Endothelial cell of umbilical vein (primary cell): Measurements from ENCODE around the gene ATG7. TPM values are rescaled to one million over a fixed set of nuclear protein-coding genes. Genes with fewer than 3 reads are reported as not detected.

Experiments
- BruUV-seq: library from RNA; stranded (reverse); fragments of 400-500 nt; replicated peaks from 2 replicates; lab custom pipeline; 2021; lab: Mats Ljungman, UMichigan
- CTCF ChIA-PET: fragments of 300-600, 350-600 bp; sonication (Branson Sonifier 250); formaldehyde crosslinking; loops from one replicate; lab custom pipeline; 2021; ENCODE audit warnings: antibody characterized with exemption, inconsistent platforms; lab: Charles Lee
- POLR2A ChIA-PET: fragments of 300-600, 350-600 bp; sonication (Branson Sonifier 250); formaldehyde crosslinking; loops from one replicate; lab custom pipeline; 2021; ENCODE audit warnings: antibody characterized with exemption, inconsistent platforms; lab: Charles Lee
- DNase-seq: peaks from one replicate; pipeline ENCODE4 v3.0.0-alpha.2; 2011; ENCODE audit warnings: low read depth, low spot score
- FAIRE-seq: peaks from 2 replicates; lab custom pipeline; 2011; peaks lifted over from hg19 to GRCh38; lab: Jason Lieb, UNC
- H2AFZ ChIP-seq: 2 replicates; pipeline ENCODE4 v1.6.0; 2012; ENCODE audit warnings: low read depth, low read length, control low read depth, inconsistent platforms
- H3K27ac ChIP-seq: 2 replicates; pipeline ENCODE4 v1.5.1; 2011; ENCODE audit warnings: low read depth, mild to moderate bottlenecking, control low read depth, low read length, moderate library complexity; ENCODE audit not compliant: insufficient read depth
- H3K27me3 ChIP-seq, 2 experiments: 2 replicates each; pipeline versions ENCODE4 v1.6.0 to v1.6.1; 2011; ENCODE audit warnings: low read length in 2 of 2, mixed read lengths in 1 of 2; ENCODE audit not compliant: control insufficient read depth in 2 of 2, insufficient read depth in 2 of 2
- H3K36me3 ChIP-seq, 2 experiments: 2 replicates in 1 of 2; 3 replicates in 1 of 2; pipeline ENCODE4 v1.5.1; 2011; ENCODE audit warnings: low read length in 2 of 2, mild to moderate bottlenecking in 1 of 2, moderate library complexity in 1 of 2; ENCODE audit not compliant: control insufficient read depth in 2 of 2, insufficient read depth in 2 of 2; ENCODE audit errors: extremely low read depth in 1 of 2
- H3K4me1 ChIP-seq: 3 replicates; pipeline ENCODE4 v1.5.1; 2011; ENCODE audit warnings: mild to moderate bottlenecking, low read length; ENCODE audit not compliant: control insufficient read depth, insufficient read depth; ENCODE audit errors: extremely low read depth
- H3K4me2 ChIP-seq: 2 replicates; pipeline ENCODE4 v1.6.1; 2011; ENCODE audit warnings: low read length, control low read depth, mixed read lengths; ENCODE audit not compliant: insufficient read depth
- H3K4me3 ChIP-seq, 3 experiments: fragments of 200-600 bp in 1 of 3; sonication (generic), shearing (Covaris generic) in 1 of 3; replicated peaks in 1 of 3; 2 replicates each; pipeline ENCODE4 v1.5.1; 2011 to 2016; ENCODE audit warnings: control low read depth in 3 of 3, low read length in 3 of 3, mild to moderate bottlenecking in 2 of 3, inconsistent platforms in 1 of 3, low read depth in 1 of 3, moderate library complexity in 1 of 3; ENCODE audit not compliant: insufficient read depth in 1 of 3
- H3K79me2 ChIP-seq: 2 replicates; pipeline ENCODE4 v1.6.0; 2012; ENCODE audit warnings: low read length, inconsistent platforms; ENCODE audit not compliant: control insufficient read depth, insufficient read depth
- H3K9ac ChIP-seq: replicated peaks from 2 replicates; pipeline ENCODE3; 2011; ENCODE audit warnings: low read length, control low read depth; ENCODE audit not compliant: insufficient read depth; ENCODE audit errors: extremely low read depth
- H3K9me1 ChIP-seq: replicated peaks from 3 replicates; pipeline ENCODE4 v1.6.0; 2011; ENCODE audit warnings: mild to moderate bottlenecking, low read length; ENCODE audit not compliant: control insufficient read depth, insufficient read depth; ENCODE audit errors: extremely low read depth
- H3K9me3 ChIP-seq: replicated peaks from 2 replicates; pipeline ENCODE4 v1.5.1; 2012; ENCODE audit warnings: low read length, inconsistent platforms; ENCODE audit not compliant: control insufficient read depth, insufficient read depth
- H4K20me1 ChIP-seq: replicated peaks from 2 replicates; pipeline ENCODE3; 2011; ENCODE audit warnings: mild to moderate bottlenecking, low read length; ENCODE audit not compliant: control insufficient read depth, insufficient read depth; ENCODE audit errors: extremely low read depth
- CTCF ChIP-seq, 2 donors: IDR thresholded peaks; 1 replicate in 1 of 2; 2 replicates in 1 of 2; pipeline ENCODE4 v1.5.1; 2011; ENCODE audit warnings: low read length in 2 of 2, mild to moderate bottlenecking in 2 of 2, moderate library complexity in 2 of 2, control low read depth in 1 of 2, inconsistent platforms in 1 of 2, low read depth in 1 of 2; ENCODE audit not compliant: insufficient read depth in 1 of 2; ENCODE audit errors: extremely low read depth in 1 of 2
- EZH2 ChIP-seq: IDR thresholded peaks from 2 replicates; pipeline ENCODE4 v1.6.1; 2012; ENCODE audit warnings: borderline replicate concordance, low read depth, mild to moderate bottlenecking, moderate library complexity, low read length, inconsistent platforms; ENCODE audit not compliant: severe bottlenecking
- FOS ChIP-seq: IDR thresholded peaks from 2 replicates; pipeline ENCODE4 v1.6.1; 2011; ENCODE audit warnings: mild to moderate bottlenecking, low read length, moderate library complexity, borderline replicate concordance; ENCODE audit not compliant: insufficient read depth
- GATA2 ChIP-seq: IDR thresholded peaks from 2 replicates; pipeline ENCODE4 v1.7.0; 2011; ENCODE audit warnings: low read depth, mild to moderate bottlenecking, moderate library complexity, mixed read lengths, low read length; ENCODE audit not compliant: insufficient read length, insufficient read depth
- JUN ChIP-seq: IDR thresholded peaks from 2 replicates; pipeline ENCODE4 v1.6.1; 2011; ENCODE audit warnings: borderline replicate concordance, low read depth; ENCODE audit not compliant: insufficient read length, insufficient read depth
- MAX ChIP-seq: IDR thresholded peaks from 2 replicates; pipeline ENCODE4 v1.6.1; 2011; ENCODE audit not compliant: insufficient read depth, insufficient read length
- MYC ChIP-seq: IDR thresholded peaks from one replicate; pipeline ENCODE4 v1.6.1; 2011; ENCODE audit warnings: mild to moderate bottlenecking, low read depth, low read length
- POLR2A ChIP-seq: IDR thresholded peaks from 2 replicates; pipeline ENCODE4 v1.6.1; 2012; ENCODE audit warnings: low read depth, mild to moderate bottlenecking, control low read depth, low read length
- POLR2AphosphoS5 ChIP-seq: IDR thresholded peaks from 2 replicates; pipeline ENCODE4 v1.6.1; 2012; ENCODE audit warnings: low read depth, mild to moderate bottlenecking, control low read depth, low read length, moderate library complexity; ENCODE audit not compliant: insufficient read depth
- dilution Hi-C: fragments of 300-500 bp; cut with MboI; formaldehyde crosslinking; loops from one replicate; pipeline ENCODE4 v1.15.0; 2019; ENCODE audit warnings: low sequenced_read_pairs; ENCODE audit not compliant: extremely low pct_ligation_motif_present
- intact Hi-C: fragments of 100-400 bp; cut with micrococcal nuclease; formaldehyde crosslinking; loops from one replicate; pipeline ENCODE4 v1.10.0; 2022
- polyA plus RNA-seq, 4 experiments: library from polyadenylated mRNA; depleted of rRNA in 3 of 4; stranded (reverse) in 3 of 4; unstranded in 1 of 4; fragments of >200 nt; gene quantifications; 2 replicates each; pipeline versions ENCODE4 v1.2.1 to v1.2.3, GENCODE V29; 2011 to 2012; ENCODE audit warnings: missing spikeins in 1 of 4
- total RNA-seq: library from RNA; stranded (reverse); gene quantifications from 2 replicates; pipeline ENCODE4 v1.2.3, GENCODE V29; 2021

Gene ATG7
- total and polyA plus RNA-seq, 2 donors (not counting 3 experiments of a cell fraction or from before 2014, with no cell fraction given): 30.8 to 48.3 TPM

DNA sequence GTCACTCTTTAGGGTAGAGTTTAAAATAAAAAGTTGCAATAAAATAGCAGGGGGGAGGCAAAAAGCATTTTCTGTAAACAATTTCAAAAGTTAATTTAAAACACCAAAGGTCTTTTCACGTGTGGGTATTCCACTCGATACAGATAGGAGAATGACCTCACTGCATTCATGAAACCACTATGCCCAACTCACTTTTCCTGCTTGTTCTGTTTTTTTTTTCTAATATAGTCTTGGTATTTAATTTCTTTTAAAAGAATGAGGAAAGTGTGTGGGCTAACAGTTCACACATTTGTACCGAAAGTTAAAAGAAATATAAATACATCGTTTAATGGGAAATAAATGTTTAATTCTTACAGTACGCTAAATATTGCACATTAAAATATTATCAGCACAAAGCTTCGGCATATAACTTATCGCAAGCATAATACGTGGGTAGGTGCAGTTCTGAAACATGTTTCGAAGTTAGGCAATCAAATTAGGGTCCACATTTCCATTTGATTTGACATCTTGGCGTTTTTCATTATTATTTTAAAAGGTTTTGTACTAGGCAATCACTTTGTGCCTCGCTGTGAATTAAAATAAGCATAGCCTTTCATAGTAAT is 330.1 kb downstream of the ATG7 start:
- peak overlapping the region; percentile 64 for H3K27ac ChIP-seq
- no peaks in the 10 kb centered on the region for H3K27me3 ChIP-seq
- TF ChIP-seq CTCF (IDR thresholded peaks at IDR 0.05; ENCODE audit: extremely low read depth in 1 of 2, insufficient read depth in 1 of 2, low read depth in 1 of 2, low read length in 2 of 2) (no peak), GATA2 (no peak), EZH2 (no peak), POLR2AphosphoS5 (no peak), JUN (no peak), MYC (no peak), POLR2A (no peak), FOS (no peak), MAX (no peak)
- no TSS peak for BruUV-seq
- H4K20me1 ChIP-seq: peaks cover 4% of the 10 kb centered on the region
- H3K36me3 ChIP-seq: peaks cover 2 to 8% of the 10 kb centered on the region in 2 experiments
- DNase-seq (no peak), FAIRE-seq (no peak)
- no peak overlapping the region for H2AFZ ChIP-seq
- H3K9ac ChIP-seq: no peak overlapping the region
- H3K9me1 ChIP-seq: peaks cover 4% of the 10 kb centered on the region
- no peaks in the 10 kb centered on the region for H3K9me3 ChIP-seq
- peaks cover 81% of the 10 kb centered on the region for H3K79me2 ChIP-seq
- peaks cover 23% of the 10 kb centered on the region for H3K4me1 ChIP-seq
- H3K4me3 ChIP-seq: no peak overlapping the region
- intact Hi-C loops: no loop called here
- dilution Hi-C loops: no loop called here
- POLR2A ChIA-PET: no interaction called here
- H3K4me2 ChIP-seq: no peak overlapping the region
- CTCF ChIA-PET: interaction anchor here (1.0 kb wide), 2 partner anchors 11 to 223 kb away, joined by 3 read pairs; no protein-coding TSS in a partner anchor
